Smooth muscle cell (in vitro differentiated cells): ENCODE data around the gene MARCHF5. TPM values are rescaled to one million over a fixed set of nuclear protein-coding genes. Genes with fewer than 3 reads are reported as not detected.

Experiments
- DNase-seq: peaks from one replicate; lab custom pipeline; 2025; ENCODE audit not compliant: unreplicated experiment; lab: John Stamatoyannopoulos, UW
- H2AFZ ChIP-seq: fragments of 200-600 bp; sonication (generic); 2 replicates; pipeline ENCODE4 v1.6.0; 2016; ENCODE audit warnings: antibody characterized with exemption, low read depth, mild to moderate bottlenecking
- H3F3A ChIP-seq: fragments of 200-600 bp; sonication (generic); 2 replicates; pipeline ENCODE4 v1.6.0; 2017; ENCODE audit warnings: antibody characterized with exemption, low read depth
- H3K27ac ChIP-seq: fragments of 200-600 bp; sonication (generic); 2 replicates; pipeline ENCODE4 v1.5.1; 2016; ENCODE audit warnings: low read depth, mild to moderate bottlenecking
- H3K27me3 ChIP-seq: fragments of 200-600 bp; sonication (generic); 2 replicates; pipeline ENCODE4 v1.6.1; 2016; ENCODE audit warnings: low read depth, mild to moderate bottlenecking
- H3K36me3 ChIP-seq: fragments of 200-600 bp; sonication (generic); 2 replicates; pipeline ENCODE4 v1.5.1; 2016; ENCODE audit warnings: low read depth
- H3K4me1 ChIP-seq: fragments of 200-600 bp; sonication (generic); 2 replicates; pipeline ENCODE4 v1.5.1; 2016; ENCODE audit warnings: low read depth
- H3K4me2 ChIP-seq: fragments of 200-600 bp; sonication (generic); 2 replicates; pipeline ENCODE4 v1.6.0; 2016; ENCODE audit warnings: mild to moderate bottlenecking
- H3K4me3 ChIP-seq: fragments of 200-600 bp; sonication (generic); 2 replicates; pipeline ENCODE4 v1.5.1; 2016; ENCODE audit warnings: mild to moderate bottlenecking
- H3K79me2 ChIP-seq: fragments of 200-600 bp; sonication (generic); 2 replicates; pipeline ENCODE4 v1.6.0; 2016; ENCODE audit warnings: low read depth, mild to moderate bottlenecking
- H3K9ac ChIP-seq: fragments of 200-600 bp; sonication (generic); 2 replicates; pipeline ENCODE4 v1.6.0; 2016; ENCODE audit warnings: low read depth
- H3K9me3 ChIP-seq: fragments of 200-600 bp; sonication (generic); replicated peaks from 2 replicates; pipeline ENCODE4 v1.5.1; 2016; ENCODE audit warnings: low read depth
- H4K20me1 ChIP-seq: fragments of 200-600 bp; sonication (generic); 2 replicates; pipeline ENCODE4 v1.6.0; 2016; ENCODE audit warnings: low read depth
- WGBS: methylation state at CpG from one replicate; pipeline ENCODE4 v1.1.7; 2016; ENCODE audit warnings: low lambda C conversion rate; 5-methylcytosine and 5-hydroxymethylcytosine counted together
- polyA plus RNA-seq: library from polyadenylated mRNA; unstranded; fragments of >200 nt; fragmentation: Nextera tagmentation; extraction: Ambion mirVana; gene quantifications from 2 replicates; pipeline ENCODE4 v1.2.1, GENCODE V29; 2016
- total RNA-seq: library from RNA; depleted of rRNA; stranded (reverse); fragments of >200 nt; gene quantifications from 2 replicates; pipeline ENCODE4 v1.2.3, GENCODE V29; 2014
- TF ChIP-seq, protein P1 (sequence below): fragments of 200-600 bp; sonication (generic); IDR thresholded peaks from 2 replicates; pipeline ENCODE4 v1.5.1; 2017; ENCODE audit warnings: borderline replicate concordance, mild to moderate bottlenecking, antibody characterized with exemption; ENCODE audit not compliant: insufficient read depth, poor library complexity, severe bottlenecking

MARCHF5 gene
- total and polyA plus RNA-seq, 2 experiments from 2014 or later, result 19.6 to 46.8 TPM

DNA sequence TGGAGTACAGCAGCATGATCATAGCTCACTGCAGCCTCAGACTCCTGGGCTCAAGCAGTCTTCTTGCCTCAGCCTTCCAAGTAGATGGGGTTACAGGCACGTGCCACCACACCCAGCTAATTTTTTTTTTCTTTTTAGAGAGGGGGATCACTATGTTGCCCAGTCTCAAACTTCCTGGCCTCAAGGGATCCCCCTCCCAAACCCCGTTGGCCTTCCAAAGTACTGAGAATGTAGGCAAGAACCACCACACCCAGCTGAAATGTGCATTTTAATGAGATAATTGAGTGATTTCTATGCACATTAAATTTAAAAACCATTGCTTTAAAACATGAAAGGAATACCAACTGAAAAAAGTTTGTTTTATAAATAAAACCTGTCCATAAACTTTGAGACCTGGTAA lies 25.6 kb downstream of the MARCHF5 start:
- WGBS, result 91% methylated on average over 2 of the region's 2 CpGs
- no peak overlapping the region for H3K4me2 ChIP-seq
- H3K79me2 ChIP-seq, result peaks cover 47% of the 10 kb centered on the region
- no peaks in the 10 kb centered on the region for H3F3A ChIP-seq
- no peak overlapping the region for H3K27ac ChIP-seq
- no peak overlapping the region for H3K4me3 ChIP-seq
- no peak overlapping the region for H2AFZ ChIP-seq
- DNase-seq, result no peak
- TF ChIP-seq, protein P1, sequence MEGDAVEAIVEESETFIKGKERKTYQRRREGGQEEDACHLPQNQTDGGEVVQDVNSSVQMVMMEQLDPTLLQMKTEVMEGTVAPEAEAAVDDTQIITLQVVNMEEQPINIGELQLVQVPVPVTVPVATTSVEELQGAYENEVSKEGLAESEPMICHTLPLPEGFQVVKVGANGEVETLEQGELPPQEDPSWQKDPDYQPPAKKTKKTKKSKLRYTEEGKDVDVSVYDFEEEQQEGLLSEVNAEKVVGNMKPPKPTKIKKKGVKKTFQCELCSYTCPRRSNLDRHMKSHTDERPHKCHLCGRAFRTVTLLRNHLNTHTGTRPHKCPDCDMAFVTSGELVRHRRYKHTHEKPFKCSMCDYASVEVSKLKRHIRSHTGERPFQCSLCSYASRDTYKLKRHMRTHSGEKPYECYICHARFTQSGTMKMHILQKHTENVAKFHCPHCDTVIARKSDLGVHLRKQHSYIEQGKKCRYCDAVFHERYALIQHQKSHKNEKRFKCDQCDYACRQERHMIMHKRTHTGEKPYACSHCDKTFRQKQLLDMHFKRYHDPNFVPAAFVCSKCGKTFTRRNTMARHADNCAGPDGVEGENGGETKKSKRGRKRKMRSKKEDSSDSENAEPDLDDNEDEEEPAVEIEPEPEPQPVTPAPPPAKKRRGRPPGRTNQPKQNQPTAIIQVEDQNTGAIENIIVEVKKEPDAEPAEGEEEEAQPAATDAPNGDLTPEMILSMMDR, result no peak
- H3K9me3 ChIP-seq, result no peaks in the 10 kb centered on the region
- no peak overlapping the region for H3K9ac ChIP-seq
- no peaks in the 10 kb centered on the region for H3K4me1 ChIP-seq
- peaks cover 95% of the 10 kb centered on the region for H4K20me1 ChIP-seq
- peaks cover 17% of the 10 kb centered on the region for H3K36me3 ChIP-seq
- H3K27me3 ChIP-seq, result no peaks in the 10 kb centered on the region

DNA sequence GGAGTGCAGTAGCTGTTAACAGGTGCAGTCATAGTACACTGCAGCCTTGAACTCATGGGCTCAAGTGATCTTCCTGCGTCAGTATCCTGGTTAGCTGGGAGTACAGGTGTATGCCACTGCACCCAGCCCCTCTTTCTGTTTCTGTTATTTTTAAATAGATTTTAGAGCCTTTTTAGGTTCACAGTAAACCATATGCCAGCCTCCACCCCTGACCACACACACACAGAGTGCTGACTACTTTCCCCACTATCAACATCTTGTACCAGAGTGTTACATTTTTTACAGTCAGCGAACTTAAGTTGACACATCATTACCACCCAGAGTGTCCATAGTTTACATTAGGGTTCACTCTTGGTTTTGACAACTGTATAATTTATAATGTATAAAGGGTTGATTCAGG lies 32.1 kb downstream of the MARCHF5 start:
- WGBS, result 98% methylated on average over 2 of the region's 2 CpGs
- no peak overlapping the region for H3K4me2 ChIP-seq
- H3K9ac ChIP-seq, result no peak overlapping the region
- H2AFZ ChIP-seq, result no peak overlapping the region
- no peaks in the 10 kb centered on the region for H3F3A ChIP-seq
- H3K36me3 ChIP-seq, result peaks cover 7% of the 10 kb centered on the region
- no peak overlapping the region for H3K27ac ChIP-seq
- peaks cover 93% of the 10 kb centered on the region for H4K20me1 ChIP-seq
- H3K4me1 ChIP-seq, result no peaks in the 10 kb centered on the region
- no peaks in the 10 kb centered on the region for H3K27me3 ChIP-seq
- H3K4me3 ChIP-seq, result no peak overlapping the region
- TF ChIP-seq, protein P1, result no peak
- no peaks in the 10 kb centered on the region for H3K9me3 ChIP-seq
- no peak for DNase-seq
- peaks cover 71% of the 10 kb centered on the region for H3K79me2 ChIP-seq

DNA sequence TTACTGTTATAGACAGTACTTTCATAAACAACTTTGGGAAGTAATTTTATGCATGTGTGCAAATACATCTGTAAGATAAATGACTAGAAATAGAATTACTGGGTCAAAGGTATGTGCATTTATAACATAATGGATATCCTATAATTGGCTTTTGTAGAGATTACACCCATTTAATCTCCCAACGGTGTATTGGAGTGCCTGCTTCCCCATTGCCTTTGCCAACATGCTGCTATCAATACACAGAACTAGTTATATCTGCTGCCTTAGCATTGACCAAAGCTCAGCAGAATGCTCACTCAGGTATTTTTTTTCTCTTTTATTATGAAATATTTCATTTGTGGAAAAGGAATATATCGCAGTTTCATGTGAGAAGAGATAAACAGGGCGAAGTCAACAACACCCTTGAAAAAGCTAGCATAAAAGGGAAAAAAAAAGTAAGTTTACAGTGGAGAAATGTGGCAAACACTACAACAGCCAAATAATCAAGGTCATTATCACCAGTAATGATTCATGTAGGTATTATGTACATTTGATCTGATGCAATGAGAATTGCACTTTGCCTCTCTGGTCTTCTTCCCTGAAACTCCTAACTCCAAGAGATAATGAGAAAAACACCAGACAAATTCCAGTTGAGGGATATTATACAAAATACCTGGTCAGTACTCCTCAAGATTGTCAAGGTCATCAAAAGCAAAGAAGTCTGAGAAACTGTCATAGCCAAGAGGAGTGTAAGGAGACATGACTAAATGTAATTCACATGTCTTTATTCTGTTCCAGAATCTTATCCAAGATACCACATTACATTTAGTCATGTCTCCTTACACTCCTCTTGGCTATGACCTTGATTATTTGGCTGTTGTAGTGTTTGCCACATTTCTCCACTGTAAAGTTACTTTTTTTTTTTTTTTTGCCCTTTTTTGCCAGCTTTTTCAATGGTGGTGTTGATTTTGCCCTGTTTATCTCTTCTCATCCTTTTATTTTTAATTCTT lies 36.8 kb downstream of the MARCHF5 start:
- Histone ChIP-seq H3K4me2 (no peak overlapping the region), H3F3A (no peaks in the 10 kb centered on the region), H3K9ac (no peak overlapping the region), H3K36me3 (no peaks in the 10 kb centered on the region), H3K4me3 (no peak overlapping the region), H3K9me3 (no peaks in the 10 kb centered on the region), H3K79me2 (peaks cover 65% of the 10 kb centered on the region), H4K20me1 (peaks cover 98% of the 10 kb centered on the region), H3K4me1 (no peaks in the 10 kb centered on the region), H3K27ac (no peak overlapping the region), H3K27me3 (no peaks in the 10 kb centered on the region), H2AFZ (no peak overlapping the region)
- DNase-seq, result no peak
- 99% methylated on average over 3 of the region's 3 CpGs for WGBS
- TF ChIP-seq, protein P1, result no peak
